Measurements from ENCODE around the gene UBE4A.

DNA sequence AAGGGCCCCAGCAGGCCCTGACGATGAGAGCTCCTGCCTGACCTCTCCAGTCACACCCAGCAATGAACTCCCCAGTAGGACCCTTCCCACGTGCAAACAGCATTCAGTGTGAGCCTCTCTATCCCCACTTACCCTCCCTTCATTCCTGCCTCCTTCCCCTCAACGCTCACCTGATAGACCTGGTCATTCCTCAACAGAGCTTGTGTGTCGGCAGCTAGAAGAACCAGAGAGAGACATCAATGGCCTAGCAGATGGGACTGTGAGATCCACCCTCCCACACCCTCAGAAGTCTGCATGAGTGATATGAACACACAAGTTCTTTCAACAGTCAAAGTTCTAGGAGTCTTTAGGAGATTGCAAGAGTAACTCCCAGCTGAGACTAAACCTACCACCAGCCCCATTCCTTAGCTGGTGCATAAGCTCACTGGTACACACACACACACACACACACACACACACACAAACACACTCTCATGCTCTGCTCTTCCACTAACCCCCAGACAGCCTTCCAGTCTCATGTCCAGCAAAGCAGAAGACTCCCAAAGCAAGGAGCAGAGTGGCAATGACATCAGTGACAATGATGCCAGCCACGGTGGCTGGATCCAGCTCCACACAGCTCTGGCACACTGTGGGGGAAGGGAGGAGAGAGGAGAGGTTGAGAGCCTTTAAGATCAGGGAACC is 20.0 kb upstream of the UBE4A start:
- no peak for TF ChIP-seq CTCF (IDR thresholded peaks at IDR 0.05; ENCODE audit: low read length)
- TF ChIP-seq EZH2 (optimal IDR thresholded peaks at IDR 0.05; ENCODE audit: low read depth, low read length) = no peak
- TF ChIP-seq EZH2phosphoT487 (IDR thresholded peaks at IDR 0.05; ENCODE audit: low read length) = no peak

All from MM.1S (cell line).